ENCODE measurements around the gene DNAJB4. TPM values are rescaled to one million over a fixed set of nuclear protein-coding genes. Genes with fewer than 3 reads are reported as not detected.

The DNAJB4 gene
- total RNA-seq, 1 experiment from 2014 or later, result 45.5 TPM

DNA sequence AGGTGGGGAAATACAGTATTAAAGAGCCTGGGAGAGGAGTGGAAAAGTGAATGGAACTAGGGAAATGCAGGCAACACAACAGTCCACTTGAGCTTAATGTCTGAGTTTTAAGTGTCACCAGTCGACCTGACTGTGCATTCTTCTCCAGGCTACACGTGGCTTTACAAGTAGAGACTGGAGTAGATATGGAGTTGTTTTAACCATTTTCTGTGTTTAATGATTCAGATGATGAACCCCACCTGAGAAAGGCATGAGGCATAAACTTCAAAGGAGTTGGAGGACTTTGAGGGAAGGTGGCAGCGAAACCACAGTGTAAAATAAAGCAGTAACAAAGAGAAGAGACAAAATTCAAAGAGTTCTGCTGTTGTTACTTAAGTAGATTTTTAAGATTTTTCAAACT lies 38.4 kb upstream of the DNAJB4 start:
- peaks cover 78% of the 10 kb centered on the region for H4K20me1 ChIP-seq (ENCODE audit: insufficient read depth)
- BruUV-seq (replicated peaks), result TSS peak; percentile 1
- no peak overlapping the region for H3K4me3 ChIP-seq
- no peak overlapping the region for H3K4me2 ChIP-seq
- TF ChIP-seq, protein P1, sequence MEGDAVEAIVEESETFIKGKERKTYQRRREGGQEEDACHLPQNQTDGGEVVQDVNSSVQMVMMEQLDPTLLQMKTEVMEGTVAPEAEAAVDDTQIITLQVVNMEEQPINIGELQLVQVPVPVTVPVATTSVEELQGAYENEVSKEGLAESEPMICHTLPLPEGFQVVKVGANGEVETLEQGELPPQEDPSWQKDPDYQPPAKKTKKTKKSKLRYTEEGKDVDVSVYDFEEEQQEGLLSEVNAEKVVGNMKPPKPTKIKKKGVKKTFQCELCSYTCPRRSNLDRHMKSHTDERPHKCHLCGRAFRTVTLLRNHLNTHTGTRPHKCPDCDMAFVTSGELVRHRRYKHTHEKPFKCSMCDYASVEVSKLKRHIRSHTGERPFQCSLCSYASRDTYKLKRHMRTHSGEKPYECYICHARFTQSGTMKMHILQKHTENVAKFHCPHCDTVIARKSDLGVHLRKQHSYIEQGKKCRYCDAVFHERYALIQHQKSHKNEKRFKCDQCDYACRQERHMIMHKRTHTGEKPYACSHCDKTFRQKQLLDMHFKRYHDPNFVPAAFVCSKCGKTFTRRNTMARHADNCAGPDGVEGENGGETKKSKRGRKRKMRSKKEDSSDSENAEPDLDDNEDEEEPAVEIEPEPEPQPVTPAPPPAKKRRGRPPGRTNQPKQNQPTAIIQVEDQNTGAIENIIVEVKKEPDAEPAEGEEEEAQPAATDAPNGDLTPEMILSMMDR (conservative IDR thresholded peaks at IDR 0.05), result no peak
- TF ChIP-seq EZH2 (IDR thresholded peaks at IDR 0.05; ENCODE audit: low read depth), result no peak
- peaks cover 99% of the 10 kb centered on the region for H3K36me3 ChIP-seq (ENCODE audit: low read depth)
- no peaks in the 10 kb centered on the region for H3K9me2 ChIP-seq (ENCODE audit: insufficient read depth)
- no peak overlapping the region for H2AFZ ChIP-seq
- H3K27me3 ChIP-seq (ENCODE audit: insufficient read depth, low read depth), result no peaks in the 10 kb centered on the region
- POLR2A ChIA-PET (ENCODE audit: unreplicated experiment), result no interaction called here
- H3K9me3 ChIP-seq (ENCODE audit: insufficient read depth, low read depth), result no peaks in the 10 kb centered on the region
- H3K79me2 ChIP-seq (ENCODE audit: low read depth), result peaks cover 82% of the 10 kb centered on the region
- CTCF ChIA-PET, result no interaction called here
- intact Hi-C loops (cut with micrococcal nuclease; ENCODE audit: unreplicated experiment), result loop anchor here (10.0 kb wide), 1 partner anchor 241 kb away; no protein-coding TSS in a partner anchor
- no peak for DNase-seq
- peaks cover 44% of the 10 kb centered on the region for H3F3A ChIP-seq (ENCODE audit: insufficient read depth, low read depth)
- no peaks in the 10 kb centered on the region for H3K4me1 ChIP-seq (replicated peaks; ENCODE audit: insufficient read depth)
- H3K27ac ChIP-seq, result no peak overlapping the region

DNA sequence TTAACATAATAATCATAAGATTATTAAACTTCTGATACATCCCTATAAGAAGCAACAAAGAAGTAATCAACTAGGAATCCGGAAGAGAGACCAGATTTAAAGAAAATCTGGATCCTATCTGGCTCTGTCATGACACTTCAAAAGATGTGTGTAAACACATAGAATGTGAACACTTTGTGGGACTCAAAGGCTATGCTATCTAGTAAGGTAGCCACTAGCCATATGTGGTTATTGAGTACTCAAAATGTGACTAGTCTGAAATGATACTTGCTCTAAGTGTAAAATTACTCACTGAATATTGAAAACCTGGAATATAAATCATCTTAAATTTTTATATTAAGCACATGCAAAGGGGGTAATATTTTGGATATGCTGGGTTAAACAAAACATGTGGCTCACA lies 34.5 kb upstream of the DNAJB4 start:
- TF ChIP-seq, protein P1 (conservative IDR thresholded peaks at IDR 0.05), result no peak
- no peak for TF ChIP-seq EZH2 (IDR thresholded peaks at IDR 0.05; ENCODE audit: low read depth)
- no peak overlapping the region for H2AFZ ChIP-seq
- H3K4me3 ChIP-seq, result no peak overlapping the region
- no peaks in the 10 kb centered on the region for H3K9me3 ChIP-seq (ENCODE audit: insufficient read depth, low read depth)
- peaks cover 53% of the 10 kb centered on the region for H3F3A ChIP-seq (ENCODE audit: insufficient read depth, low read depth)
- ChIA-PET POLR2A (ENCODE audit: unreplicated experiment) (no interaction called here), CTCF (no interaction called here)
- H3K9me2 ChIP-seq (ENCODE audit: insufficient read depth), result no peaks in the 10 kb centered on the region
- peaks cover 99% of the 10 kb centered on the region for H3K79me2 ChIP-seq (ENCODE audit: low read depth)
- H3K4me1 ChIP-seq (replicated peaks; ENCODE audit: insufficient read depth), result peaks cover 5% of the 10 kb centered on the region
- H3K27ac ChIP-seq, result no peak overlapping the region
- no peaks in the 10 kb centered on the region for H3K27me3 ChIP-seq (ENCODE audit: insufficient read depth, low read depth)
- no TSS peak for BruUV-seq (replicated peaks)
- H3K4me2 ChIP-seq, result no peak overlapping the region
- DNase-seq, result no peak
- peaks cover 95% of the 10 kb centered on the region for H4K20me1 ChIP-seq (ENCODE audit: insufficient read depth)
- intact Hi-C loops (cut with micrococcal nuclease; ENCODE audit: unreplicated experiment), result no loop called here
- H3K36me3 ChIP-seq (ENCODE audit: low read depth), result peaks cover 73% of the 10 kb centered on the region

DNA sequence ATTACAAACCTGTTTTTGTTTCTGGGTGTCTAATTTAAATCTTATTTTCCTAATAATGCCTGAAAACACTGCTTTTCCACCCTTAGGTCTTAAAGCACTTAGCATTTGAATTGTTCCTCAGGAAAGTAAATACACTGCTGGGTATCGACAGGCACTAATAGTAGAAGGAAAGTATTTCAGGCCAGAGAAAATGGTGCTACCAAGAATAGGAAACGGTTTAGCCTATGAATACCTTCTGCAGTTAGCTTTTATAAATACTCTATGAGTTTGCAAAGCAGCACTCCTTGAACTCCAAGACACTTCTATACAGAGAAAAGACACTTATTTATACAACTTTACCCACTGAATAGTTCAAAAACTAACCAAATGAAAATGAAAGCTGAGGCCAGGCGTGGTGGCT lies 32.7 kb upstream of the DNAJB4 start:
- H3K4me2 ChIP-seq, result no peak overlapping the region
- BruUV-seq (replicated peaks), result no TSS peak
- no peaks in the 10 kb centered on the region for H3K27me3 ChIP-seq (ENCODE audit: insufficient read depth, low read depth)
- POLR2A ChIA-PET (ENCODE audit: unreplicated experiment), result no interaction called here
- DNase-seq, result no peak
- no peaks in the 10 kb centered on the region for H3K9me2 ChIP-seq (ENCODE audit: insufficient read depth)
- no peak overlapping the region for H3K27ac ChIP-seq
- peaks cover 24% of the 10 kb centered on the region for H3K4me1 ChIP-seq (replicated peaks; ENCODE audit: insufficient read depth)
- H3F3A ChIP-seq (ENCODE audit: insufficient read depth, low read depth), result peaks cover 64% of the 10 kb centered on the region
- H3K9me3 ChIP-seq (ENCODE audit: insufficient read depth, low read depth), result no peaks in the 10 kb centered on the region
- intact Hi-C loops (cut with micrococcal nuclease; ENCODE audit: unreplicated experiment), result no loop called here
- no peak overlapping the region for H2AFZ ChIP-seq
- no peak for TF ChIP-seq EZH2 (IDR thresholded peaks at IDR 0.05; ENCODE audit: low read depth)
- TF ChIP-seq, protein P1 (conservative IDR thresholded peaks at IDR 0.05), result no peak
- H3K79me2 ChIP-seq (ENCODE audit: low read depth), result peaks cover 100% of the 10 kb centered on the region
- no peak overlapping the region for H3K4me3 ChIP-seq
- H4K20me1 ChIP-seq (ENCODE audit: insufficient read depth), result peaks cover 100% of the 10 kb centered on the region
- H3K36me3 ChIP-seq (ENCODE audit: low read depth), result peaks cover 73% of the 10 kb centered on the region
- CTCF ChIA-PET, result no interaction called here
